PC-9 (cell line): ENCODE results near the gene SRSF4.

ENCODE experiments used
- EZH2 ChIP-seq: fragments of 200-600 bp; sonication (generic); IDR thresholded peaks from 2 replicates; pipeline ENCODE4 v1.8.0; 2017; ENCODE audit warnings: antibody characterized with exemption, low read depth
- TF ChIP-seq, protein P1 (sequence below): fragments of 200-600 bp; sonication (generic); conservative IDR thresholded peaks from 2 replicates; pipeline ENCODE4 v1.6.1; 2017; ENCODE audit warnings: mixed run types, antibody characterized with exemption, mild to moderate bottlenecking, moderate library complexity

DNA sequence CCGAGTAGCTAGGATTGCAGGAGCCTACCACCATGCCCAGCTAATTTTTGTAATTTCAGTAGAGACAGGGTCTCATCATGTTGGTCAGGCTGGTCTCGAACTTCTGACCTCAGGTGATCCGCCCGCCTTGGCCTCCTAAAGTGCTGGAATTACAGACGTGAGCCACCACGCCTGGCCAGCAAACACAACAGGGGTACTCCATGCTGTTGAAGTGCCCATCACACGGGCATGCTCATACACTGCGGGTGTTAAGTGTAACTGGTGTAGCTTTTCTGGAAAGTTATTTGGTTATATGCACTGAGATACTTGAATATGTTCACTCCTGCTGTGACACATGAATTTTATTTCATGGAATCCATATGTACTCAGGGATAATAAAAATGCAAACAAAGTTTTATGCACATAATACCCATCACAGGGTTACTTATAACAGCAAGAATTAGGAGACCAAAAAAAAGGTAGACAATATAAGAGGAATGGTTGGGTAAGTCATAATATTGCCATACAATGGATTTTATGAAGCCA, 9.2 kb downstream of the SRSF4 start:
- TF ChIP-seq, protein P1, sequence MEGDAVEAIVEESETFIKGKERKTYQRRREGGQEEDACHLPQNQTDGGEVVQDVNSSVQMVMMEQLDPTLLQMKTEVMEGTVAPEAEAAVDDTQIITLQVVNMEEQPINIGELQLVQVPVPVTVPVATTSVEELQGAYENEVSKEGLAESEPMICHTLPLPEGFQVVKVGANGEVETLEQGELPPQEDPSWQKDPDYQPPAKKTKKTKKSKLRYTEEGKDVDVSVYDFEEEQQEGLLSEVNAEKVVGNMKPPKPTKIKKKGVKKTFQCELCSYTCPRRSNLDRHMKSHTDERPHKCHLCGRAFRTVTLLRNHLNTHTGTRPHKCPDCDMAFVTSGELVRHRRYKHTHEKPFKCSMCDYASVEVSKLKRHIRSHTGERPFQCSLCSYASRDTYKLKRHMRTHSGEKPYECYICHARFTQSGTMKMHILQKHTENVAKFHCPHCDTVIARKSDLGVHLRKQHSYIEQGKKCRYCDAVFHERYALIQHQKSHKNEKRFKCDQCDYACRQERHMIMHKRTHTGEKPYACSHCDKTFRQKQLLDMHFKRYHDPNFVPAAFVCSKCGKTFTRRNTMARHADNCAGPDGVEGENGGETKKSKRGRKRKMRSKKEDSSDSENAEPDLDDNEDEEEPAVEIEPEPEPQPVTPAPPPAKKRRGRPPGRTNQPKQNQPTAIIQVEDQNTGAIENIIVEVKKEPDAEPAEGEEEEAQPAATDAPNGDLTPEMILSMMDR, result no peak
- no peak for TF ChIP-seq EZH2
